ENCODE data around the gene CDHR5.

Gene CDHR5

DNA sequence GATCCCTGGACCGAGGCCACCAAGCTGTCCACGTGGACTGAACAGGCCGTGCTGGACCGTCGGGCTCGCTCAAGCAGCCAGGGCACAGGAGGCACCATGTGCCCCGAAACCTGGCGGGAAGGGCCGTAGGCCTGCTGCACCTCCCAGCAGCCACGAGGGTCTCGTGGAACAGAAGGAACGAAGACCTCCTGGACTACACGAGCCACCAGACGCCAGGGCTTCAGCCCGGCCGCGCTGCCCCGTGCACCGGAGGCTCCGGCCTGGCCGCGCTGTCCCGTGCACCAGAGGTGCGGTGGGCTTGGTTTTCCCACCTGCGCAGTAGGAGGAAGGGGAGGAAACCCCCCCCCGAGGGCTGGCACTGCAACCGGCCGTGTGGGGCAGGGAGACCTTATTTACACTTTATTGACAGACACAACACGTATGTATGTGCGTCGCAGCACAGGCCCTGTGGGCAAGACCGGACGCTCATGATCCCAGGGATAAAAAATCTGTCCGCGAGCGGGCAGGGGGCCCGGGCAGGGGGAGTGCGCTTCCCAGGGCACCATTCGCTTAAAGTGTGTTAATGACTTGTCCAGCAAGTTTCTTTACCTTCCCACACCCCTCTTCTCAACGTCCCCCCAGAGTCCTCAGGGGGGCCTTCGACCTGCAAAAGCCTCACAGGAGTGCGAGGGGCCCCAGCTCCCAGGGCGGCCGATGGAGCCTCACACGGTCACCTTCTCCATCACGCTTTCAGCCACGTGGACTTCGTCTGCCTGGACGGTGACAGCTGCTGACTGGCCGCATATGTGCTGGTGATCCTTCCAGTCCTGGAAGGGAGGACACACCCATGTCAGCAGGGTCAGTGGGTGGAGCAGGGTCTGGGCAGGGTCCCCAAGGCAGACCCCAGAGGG is 19.3 kb upstream of the CDHR5 start:
- no peak for DNase-seq (ENCODE audit: low read depth)

DNA sequence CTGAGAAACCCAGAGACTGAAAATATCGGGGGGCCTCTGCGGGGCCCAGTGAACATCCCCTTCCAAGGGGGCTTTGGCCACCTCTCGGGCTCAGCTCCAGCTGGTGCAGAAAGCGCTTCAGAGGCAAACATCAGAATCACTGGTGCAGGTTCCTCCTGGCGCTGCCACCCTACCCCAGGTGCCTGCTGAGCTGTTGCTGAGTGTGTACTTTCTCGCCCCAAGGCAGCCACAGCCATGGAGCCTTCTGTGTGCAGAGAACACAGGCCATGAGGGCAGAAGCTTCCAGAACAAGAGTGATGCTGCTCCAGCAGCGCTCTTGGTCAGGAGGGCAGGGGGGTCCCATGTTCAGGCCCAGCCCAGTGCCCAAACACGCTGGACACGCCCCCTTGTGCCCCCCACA is 18.6 kb upstream of the CDHR5 start:
- no peak for DNase-seq (ENCODE audit: low read depth)

DNA sequence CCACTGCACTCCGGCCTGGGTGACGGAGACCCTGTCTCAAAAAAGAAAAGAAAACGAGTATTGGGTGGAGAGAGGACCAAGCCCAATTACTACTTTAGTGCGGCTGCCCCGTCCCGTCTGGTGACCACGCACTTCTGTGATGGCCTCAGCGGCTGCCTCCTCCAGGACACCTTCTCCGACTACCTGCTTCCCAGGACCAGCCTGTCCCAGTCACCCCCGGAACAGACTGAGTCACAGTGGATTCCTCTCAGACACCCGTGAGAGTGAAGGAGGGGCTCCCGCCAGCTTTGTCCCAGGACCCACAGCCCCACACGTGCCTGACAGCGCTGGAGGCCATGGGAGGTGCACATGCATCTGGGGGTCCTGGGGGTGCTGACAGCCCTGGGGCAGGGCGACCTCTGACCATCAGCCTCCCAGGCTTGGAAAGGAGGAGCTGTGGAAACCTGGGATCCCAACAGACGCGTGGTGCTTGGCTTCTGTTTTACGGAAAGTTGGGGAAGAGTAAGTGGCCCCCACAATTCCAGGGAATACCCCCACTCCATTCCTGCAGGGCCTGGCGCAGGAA is 17.1 kb upstream of the CDHR5 start:
- DNase-seq (ENCODE audit: low read depth) = no peak

DNA sequence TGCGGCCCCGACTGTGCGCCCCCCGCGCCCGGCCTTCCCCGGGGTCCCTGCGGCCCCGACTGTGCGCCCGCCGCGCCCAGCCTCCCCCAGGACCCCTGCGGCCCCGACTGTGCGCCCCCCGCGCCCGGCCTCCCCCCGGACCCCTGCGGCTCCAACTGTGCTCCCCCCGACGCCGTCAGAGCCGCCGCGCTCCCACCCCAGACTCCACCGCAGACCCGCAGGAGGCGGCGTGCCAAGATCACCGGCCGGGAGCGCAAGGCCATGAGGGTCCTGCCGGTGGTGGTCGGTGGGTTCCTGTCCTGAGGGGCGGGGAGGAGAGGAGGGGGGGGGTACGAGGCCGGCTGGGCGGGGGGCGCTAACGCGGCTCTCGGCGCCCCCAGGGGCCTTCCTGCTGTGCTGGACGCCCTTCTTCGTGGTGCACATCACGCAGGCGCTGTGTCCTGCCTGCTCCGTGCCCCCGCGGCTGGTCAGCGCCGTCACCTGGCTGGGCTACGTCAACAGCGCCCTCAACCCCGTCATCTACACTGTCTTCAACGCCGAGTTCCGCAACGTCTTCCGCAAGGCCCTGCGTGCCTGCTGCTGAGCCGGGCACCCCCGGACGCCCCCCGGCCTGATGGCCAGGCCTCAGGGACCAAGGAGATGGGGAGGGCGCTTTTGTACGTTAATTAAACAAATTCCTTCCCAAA is 15.4 kb upstream of the CDHR5 start:
- DNase-seq (ENCODE audit: low read depth) = no peak

DNA sequence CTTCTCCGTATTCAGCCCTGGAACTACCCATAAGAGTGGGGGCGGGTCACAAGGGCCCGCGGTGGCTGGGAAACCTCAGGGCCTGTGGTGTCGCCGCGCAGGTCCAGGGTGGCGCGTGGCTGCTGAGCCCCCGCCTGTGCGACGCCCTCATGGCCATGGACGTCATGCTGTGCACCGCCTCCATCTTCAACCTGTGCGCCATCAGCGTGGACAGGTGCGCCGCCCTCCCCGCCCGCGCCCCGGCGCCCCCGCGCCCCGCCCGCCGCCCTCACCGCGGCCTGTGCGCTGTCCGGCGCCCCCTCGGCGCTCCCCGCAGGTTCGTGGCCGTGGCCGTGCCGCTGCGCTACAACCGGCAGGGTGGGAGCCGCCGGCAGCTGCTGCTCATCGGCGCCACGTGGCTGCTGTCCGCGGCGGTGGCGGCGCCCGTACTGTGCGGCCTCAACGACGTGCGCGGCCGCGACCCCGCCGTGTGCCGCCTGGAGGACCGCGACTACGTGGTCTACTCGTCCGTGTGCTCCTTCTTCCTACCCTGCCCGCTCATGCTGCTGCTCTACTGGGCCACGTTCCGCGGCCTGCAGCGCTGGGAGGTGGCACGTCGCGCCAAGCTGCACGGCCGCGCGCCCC is 14.7 kb upstream of the CDHR5 start:
- no peak for DNase-seq (ENCODE audit: low read depth)

DNA sequence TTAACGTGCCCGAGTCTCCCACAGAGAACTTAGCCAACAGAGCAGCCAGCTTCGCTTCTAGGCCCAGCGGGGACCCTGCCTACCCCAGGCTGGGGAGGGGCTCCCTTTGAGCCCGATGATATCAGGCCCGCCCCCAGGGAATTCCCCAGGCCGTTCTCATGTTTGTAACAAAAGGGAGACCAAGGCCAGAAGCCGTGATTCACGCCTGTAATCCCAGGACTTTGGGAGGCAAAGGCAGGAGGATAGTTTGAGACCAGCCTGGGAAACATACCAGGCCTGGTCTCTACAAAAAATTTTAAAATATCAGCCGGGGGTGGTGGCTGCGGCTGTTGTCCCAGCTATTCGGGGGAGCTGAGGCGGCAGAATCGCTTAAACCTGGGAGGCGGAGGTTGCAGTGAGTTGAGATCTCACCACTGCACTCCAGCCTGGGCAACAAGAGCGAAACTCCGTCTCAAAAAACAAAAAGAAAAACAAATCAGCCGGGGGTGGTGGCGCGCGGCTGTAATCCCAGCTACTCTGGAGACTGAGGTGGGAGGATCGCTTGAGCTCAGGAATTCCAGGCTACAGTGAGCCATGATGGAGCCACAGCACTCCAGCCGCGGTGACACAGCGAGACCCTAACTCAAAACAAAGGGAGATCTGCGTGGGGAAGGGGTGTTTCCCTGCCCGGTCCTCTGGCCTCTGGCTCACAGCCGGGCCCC is 14.0 kb upstream of the CDHR5 start:
- no peak for DNase-seq (ENCODE audit: low read depth)

DNA sequence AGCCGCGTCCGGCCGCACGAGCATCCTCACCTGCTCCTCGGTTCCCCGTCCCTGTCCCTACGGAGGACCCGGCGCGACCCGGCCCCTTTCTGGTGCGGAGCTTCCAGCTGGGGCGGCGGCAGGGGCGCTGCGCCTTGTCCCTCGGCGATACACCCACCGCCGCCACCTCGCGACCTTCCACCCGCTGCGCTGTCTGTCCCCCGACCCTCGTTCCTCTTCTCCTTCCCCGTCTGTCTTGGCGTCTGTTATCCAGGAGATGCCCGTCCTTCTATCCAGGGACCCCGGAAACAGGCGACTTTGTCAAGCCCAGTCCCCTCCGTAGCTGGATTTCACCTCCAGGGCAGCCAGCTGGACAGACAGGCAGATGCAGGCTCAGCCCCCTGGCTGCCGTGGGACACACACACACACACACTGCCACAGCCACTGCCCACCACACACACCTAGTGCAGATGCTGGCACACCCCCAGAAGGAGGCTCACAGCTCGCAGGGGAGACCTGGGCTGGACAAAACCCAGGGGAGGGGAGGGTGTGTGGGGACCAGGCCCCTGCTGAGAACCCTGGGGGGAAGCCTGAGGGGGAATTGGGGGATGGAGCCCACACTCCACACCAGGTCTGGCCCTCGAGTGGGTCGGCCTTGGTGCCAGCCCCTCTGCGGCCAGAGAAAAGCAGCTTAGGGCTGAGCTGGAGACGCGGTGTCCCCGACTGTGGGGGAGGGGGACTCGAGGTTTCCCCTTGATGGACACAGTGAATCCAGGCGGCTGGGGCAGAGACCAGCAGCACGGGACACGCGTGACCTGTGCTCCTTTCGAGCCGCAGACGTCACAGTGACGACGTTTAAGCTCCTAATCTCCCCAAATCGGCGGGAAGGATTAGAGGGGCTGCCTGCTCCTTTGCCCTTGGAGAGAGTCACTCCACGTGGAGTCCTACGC is 13.1 kb upstream of the CDHR5 start:
- no peak for DNase-seq (ENCODE audit: low read depth)

DNA sequence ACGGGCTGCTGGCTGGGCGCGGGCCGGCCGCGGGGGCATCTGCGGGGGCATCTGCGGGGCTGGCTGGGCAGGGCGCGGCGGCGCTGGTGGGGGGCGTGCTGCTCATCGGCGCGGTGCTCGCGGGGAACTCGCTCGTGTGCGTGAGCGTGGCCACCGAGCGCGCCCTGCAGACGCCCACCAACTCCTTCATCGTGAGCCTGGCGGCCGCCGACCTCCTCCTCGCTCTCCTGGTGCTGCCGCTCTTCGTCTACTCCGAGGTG is 12.5 kb upstream of the CDHR5 start:
- DNase-seq (ENCODE audit: low read depth) = no peak

DNA sequence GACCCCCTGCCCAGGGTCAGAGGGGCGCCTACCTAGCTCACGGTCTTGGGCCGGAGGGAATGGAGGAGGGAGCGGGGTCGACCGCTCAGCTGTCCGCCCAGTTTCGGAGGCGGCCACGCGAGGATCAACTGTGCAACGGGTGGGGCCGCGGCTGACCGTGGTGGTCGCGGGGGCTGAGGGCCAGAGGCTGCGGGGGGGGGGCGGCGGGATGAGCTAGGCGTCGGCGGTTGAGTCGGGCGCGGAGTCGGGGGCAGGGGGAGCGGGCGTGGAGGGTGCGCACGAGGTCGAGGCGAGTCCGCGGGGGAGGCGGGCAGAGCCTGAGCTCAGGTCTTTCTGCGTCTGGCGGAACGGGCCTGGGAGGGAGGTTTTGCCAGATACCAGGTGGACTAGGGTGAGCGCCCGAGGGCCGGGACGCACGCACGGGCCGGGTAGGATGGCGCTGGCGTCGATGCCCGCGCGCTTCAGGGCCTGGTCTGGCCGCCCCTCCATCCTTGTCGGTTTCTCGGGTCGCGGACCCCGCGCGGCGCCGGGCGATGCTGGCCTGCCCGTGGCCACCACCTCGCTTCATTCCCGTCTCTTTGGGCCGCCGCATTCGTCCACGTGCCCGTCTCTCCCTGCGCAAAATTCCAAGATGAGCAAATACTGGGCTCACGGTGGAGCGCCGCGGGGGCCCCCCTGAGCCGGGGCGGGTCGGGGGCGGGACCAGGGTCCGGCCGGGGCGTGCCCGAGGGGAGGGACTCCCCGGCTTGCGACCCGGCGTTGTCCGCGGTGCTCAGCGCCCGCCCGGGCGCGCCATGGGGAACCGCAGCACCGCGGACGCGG is 12.0 kb upstream of the CDHR5 start, which contains the start of gene DRD4:
Gene DRD4 (plus strand): TSS at position 759 of the 822 bp plus-strand sequence. CDS start 36 bp downstream, at position 795.
- no peak for DNase-seq (ENCODE audit: low read depth)

DNA sequence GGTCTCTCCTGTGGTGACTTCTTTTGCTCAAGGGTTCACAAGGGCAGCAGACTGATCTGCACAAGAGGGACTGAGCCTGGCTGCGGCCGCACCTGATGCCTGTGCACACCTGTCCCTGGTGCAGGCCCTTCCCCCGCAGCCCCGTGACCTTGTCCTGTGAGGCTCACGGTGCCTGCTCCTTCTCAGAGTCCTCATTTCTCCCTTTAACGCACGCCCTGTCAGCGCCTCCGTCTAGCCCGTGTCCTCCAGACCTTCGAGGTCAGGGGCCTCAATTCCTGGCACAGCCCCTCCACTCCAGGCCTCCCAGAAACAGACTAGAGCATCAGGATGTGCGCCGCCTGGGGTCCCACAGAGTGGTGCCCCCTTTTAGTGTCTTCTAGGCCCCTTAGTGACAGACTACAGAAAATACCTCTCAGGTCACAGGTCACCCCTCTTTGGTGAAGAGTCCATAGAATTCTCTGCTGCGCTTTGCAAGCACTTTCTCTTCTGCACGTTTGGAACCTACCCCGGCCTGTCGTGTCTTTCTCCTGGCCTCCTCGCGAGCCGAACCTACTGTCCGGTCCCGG is 11.3 kb upstream of the CDHR5 start:
- no peak for DNase-seq (ENCODE audit: low read depth)

DNA sequence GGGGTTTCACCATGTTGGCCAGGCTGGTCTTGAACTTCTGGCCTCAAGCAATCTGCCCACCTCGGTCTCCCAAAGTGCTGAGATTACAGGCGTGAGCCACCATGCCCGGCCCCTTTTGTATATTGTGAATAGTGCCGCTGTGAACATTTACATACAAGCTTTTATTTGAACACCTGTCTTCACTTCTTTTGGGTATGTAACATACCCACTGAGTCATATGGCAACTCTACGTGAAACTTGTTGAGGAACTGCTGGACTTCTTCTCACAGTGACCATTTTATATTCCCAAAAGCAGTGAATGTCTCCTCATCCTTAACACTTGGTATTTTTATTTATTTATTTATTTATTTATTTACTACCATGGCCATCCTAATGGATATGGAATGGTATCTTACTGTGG is 6.1 kb upstream of the CDHR5 start:
- no peak for DNase-seq (ENCODE audit: low read depth)

DNA sequence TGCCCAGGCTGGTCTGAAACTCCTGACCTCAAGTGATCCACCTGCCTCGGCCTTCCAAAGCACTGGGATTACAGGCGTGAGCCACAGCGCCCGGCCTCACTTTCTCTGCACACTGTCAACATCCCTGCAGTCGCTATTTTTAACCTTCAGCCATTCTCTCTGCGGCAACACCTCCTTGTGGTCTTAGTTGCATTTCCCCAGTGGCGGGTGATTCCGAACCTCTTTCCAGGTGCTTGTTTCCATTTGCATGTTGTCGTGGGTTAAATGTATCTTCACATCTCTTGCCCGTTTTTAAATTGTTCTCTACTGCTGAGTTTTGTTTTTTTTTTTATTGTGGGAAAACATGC is 4.5 kb upstream of the CDHR5 start:
- DNase-seq (ENCODE audit: low read depth) = no peak

DNA sequence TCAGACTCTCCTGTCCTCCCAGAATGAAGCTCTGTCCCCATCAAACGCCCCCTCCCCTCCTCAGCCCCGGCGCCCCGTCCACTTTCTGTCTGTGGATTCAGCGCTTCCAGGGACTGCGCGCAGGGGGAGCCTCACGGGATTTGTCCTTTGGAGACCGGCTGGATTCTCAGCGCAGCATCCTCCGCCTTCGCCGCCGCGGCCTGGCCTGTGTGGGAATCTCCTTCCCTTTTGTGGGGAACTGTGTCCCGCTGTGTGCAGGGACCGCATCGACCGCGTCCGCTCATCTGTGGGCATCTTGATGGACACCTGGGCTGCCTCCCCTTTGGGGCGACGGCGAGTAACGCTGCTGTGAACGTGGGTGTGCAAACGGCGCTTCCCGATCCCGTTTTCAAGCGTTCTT is 3.3 kb upstream of the CDHR5 start:
- no peak for DNase-seq (ENCODE audit: low read depth)

DNA sequence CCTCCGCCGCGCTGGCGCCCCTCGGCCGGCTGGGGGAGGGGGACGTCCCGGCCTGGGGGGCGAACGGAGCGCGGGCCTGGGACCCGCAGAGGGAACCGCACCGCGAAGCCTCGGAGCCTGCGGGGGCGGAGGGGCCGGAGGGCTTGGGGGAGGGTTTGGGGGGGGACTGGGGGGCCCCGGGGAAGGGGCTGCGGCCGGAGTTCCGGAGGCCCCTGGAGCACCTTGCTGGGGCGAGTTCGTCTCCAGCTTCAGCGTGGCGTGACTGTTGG is 2.5 kb upstream of the CDHR5 start:
- DNase-seq (ENCODE audit: low read depth) = no peak

DNA sequence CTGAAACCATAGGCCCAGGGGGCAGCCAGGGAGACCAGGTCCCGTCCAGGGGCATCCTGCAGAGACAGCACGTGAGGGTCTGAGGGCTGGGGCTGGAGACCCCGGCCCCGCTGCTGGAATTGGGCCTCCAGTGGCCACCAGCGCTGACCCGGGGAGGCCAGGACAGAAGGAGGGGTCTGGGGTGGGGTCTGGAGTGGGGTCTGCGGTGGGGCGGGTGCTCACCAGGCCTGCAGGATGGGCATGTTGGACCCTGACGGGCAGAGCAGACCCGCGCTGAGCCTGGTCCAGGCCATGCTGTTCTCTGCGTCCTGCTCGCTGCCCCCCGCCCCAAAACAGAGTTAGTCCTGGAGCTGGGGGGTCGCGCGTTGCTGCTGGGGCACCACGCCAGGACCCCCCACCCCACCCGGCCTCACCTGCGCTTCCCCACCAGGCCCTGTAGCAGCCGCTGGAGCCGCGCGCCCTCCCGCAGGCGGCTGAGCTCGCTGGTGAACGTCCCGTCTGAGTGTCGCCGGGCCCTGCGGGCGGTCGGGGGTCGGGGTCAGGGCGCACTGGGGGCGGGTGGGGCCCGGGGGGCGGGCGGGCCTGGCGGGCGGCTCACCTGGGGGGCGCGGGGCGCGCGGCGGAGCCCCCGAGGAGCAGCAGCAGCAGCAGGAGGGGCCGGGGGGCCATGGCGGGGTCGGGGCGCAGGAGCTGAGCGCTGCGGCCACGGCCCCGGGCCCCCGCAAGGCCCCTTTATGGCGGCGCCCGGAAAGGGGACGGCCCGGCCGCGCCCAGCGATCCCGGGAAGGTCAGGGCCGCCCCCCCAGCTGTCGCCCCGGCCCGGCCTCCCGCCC is 1.9 kb upstream of the CDHR5 start, which contains the start of gene SCT:
Gene SCT (minus strand): TSS at position 707 of the 833 bp plus-strand sequence. CDS start 38 bp downstream, at position 669.
- DNase-seq (ENCODE audit: low read depth) = no peak

DNA sequence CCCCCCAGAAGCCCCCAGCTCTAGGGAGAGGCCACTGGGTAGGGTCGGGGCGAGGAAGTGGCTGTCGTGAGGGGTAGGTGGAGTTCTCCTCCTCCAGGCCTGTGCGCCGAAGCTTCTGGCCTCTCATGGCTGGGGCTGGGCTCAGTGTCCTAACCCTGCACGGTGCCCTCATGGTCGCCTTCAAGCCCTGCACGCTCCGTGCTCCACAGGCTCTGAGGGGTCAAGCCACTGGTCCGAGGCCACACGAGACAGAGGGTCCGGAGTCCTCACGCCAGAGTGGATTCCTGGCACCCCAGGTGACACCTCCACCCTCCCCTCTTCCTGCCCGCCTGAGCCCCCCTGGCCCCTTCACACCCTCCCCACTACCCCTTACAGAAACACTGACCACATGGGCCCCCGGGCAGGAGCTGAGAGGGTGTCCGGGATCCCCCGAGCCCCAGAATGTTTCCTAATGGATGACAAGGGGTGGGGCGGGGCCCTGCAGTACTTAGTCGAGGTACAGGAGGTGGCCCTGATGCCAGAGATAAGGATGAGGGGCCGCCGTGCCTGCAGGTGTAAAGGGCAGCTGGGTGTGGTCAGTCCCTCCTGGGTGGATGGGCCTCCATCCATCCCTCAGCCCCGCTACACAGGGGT is 997 bp upstream of the CDHR5 start:
- no peak for DNase-seq (ENCODE audit: low read depth)

DNA sequence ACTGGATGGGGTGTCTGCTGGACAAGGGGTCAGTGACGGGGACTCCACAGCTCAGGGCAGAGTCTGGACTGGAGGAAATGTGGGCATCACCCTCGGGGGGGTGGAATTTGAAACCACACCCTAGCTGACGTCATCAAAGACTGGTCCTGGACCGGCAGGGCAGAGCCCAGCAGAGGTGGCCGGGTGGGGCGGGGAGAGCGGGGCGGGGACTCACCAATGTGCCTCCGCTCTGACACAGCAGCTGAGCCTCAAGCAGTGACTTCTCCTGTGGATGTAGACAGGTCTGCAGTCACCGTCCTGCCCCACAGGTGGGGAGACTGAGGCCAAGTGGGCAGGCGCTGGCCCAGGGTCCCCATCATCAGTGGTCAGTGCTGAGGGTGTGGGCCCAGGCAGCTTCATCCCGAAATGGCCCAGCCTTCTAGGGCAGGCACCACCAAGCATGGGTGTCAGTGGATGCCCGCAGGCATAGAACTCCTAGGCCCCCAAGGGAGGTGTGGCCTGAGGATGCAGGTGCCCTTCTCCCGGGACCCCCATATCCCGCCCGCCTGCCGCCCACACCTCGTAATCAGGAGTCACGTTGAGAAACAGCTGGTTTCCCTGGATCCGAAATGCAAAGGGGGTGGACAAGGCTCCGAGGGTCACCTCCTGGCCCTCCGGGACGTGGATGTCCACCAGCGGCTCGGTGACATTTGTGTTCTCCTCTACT is 603 bp downstream of the CDHR5 start:
- DNase-seq (ENCODE audit: low read depth) = no peak

DNA sequence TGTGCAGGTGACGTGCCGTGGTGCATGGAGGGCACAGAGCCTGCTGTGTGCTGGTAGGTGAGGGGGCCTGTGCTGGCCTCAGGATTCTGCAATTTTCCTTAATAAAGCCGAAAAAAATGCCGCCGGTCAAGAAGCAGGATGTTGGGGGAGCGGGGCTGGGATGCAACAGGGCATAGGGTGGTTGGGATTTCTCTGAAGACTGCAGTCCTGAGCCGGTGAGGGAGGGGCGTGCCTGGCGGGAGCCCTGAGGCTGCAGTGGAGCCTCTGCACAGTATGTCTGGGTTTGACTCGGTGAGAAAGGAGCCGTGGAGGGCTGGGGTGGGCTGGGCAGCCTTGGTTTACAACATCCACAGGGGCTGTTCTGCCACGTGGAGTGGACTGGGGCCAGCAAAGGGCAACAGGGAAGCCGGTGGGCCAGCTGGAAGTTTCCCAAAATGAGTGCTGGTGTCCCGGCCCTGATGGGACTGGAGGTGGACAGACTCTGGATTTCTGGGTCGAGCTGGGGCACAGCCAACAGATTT is 1.3 kb downstream of the CDHR5 start:
- DNase-seq (ENCODE audit: low read depth) = no peak
